ENCODE data around the gene MTCH1. TPM values are rescaled to one million over a fixed set of nuclear protein-coding genes. Genes with fewer than 3 reads are reported as not detected.

Gene MTCH1
- total and polyA plus RNA-seq, 9 donors = 104 to 140 (median 119) TPM

DNA sequence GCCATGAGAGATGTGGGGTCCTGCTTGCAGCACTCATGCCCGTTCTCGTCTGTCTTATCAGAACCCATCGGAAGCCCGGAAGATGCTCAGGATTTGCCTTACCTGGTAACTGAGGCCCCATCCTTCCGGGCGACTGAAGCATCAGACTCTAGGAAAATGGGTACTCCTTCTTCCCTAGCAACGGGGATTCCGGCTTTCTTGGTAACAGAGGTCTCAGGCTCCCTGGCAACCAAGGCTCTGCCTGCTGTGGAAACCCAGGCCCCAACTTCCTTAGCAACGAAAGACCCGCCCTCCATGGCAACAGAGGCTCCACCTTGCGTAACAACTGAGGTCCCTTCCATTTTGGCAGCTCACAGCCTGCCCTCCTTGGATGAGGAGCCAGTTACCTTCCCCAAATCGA is 23.1 kb downstream of the MTCH1 start:
- Histone ChIP-seq H3K27me3 (ENCODE audit: control insufficient read depth, insufficient read depth, low read length) (peaks cover 7% of the 10 kb centered on the region), H3K4me1 (ENCODE audit: control insufficient read depth, insufficient read depth, low read length) (peaks cover 21% of the 10 kb centered on the region), H3K36me3 (ENCODE audit: control insufficient read depth, insufficient read depth, low read length) (peaks cover 9% of the 10 kb centered on the region), H3K4me3 (ENCODE audit: low read length) (no peak overlapping the region), H3K9me3 (replicated peaks; ENCODE audit: control insufficient read depth, low read depth, low read length) (no peaks in the 10 kb centered on the region), H3K27ac (ENCODE audit: low read length) (no peak overlapping the region)
- peak; percentile 75 for DNase-seq
- WGBS (ENCODE audit: insufficient coverage) = 62% methylated on average over 12 of the region's 12 CpGs

GRCh38 chr6:36961441-36962435 is 24.3 kb downstream of the MTCH1 start:
- H3K36me3 ChIP-seq (ENCODE audit: control insufficient read depth, insufficient read depth, low read length) = peaks cover 2% of the 10 kb centered on the region
- H3K27me3 ChIP-seq (ENCODE audit: control insufficient read depth, insufficient read depth, low read length) = peaks cover 7% of the 10 kb centered on the region
- H3K27ac ChIP-seq (ENCODE audit: low read length) = no peak overlapping the region
- H3K9me3 ChIP-seq (replicated peaks; ENCODE audit: control insufficient read depth, low read depth, low read length) = no peaks in the 10 kb centered on the region
- WGBS (ENCODE audit: insufficient coverage) = 51% methylated on average over 23 of the region's 40 CpGs
- DNase-seq = no peak
- no peak overlapping the region for H3K4me3 ChIP-seq (ENCODE audit: low read length)
- peaks cover 22% of the 10 kb centered on the region for H3K4me1 ChIP-seq (ENCODE audit: control insufficient read depth, insufficient read depth, low read length)

- DNase-seq = no peak
- Histone ChIP-seq H3K27me3 (ENCODE audit: control insufficient read depth, insufficient read depth, low read length) (peaks cover 9% of the 10 kb centered on the region), H3K4me3 (ENCODE audit: low read length) (no peak overlapping the region), H3K27ac (ENCODE audit: low read length) (no peak overlapping the region), H3K4me1 (ENCODE audit: control insufficient read depth, insufficient read depth, low read length) (peaks cover 17% of the 10 kb centered on the region), H3K9me3 (replicated peaks; ENCODE audit: control insufficient read depth, low read depth, low read length) (no peaks in the 10 kb centered on the region), H3K36me3 (ENCODE audit: control insufficient read depth, insufficient read depth, low read length) (no peaks in the 10 kb centered on the region)
- WGBS (ENCODE audit: insufficient coverage) = 88% methylated on average over 6 of the region's 17 CpGs
These were observed 26.3 kb downstream of the MTCH1 start for GRCh38 chr6:36959555-36960250.

DNA sequence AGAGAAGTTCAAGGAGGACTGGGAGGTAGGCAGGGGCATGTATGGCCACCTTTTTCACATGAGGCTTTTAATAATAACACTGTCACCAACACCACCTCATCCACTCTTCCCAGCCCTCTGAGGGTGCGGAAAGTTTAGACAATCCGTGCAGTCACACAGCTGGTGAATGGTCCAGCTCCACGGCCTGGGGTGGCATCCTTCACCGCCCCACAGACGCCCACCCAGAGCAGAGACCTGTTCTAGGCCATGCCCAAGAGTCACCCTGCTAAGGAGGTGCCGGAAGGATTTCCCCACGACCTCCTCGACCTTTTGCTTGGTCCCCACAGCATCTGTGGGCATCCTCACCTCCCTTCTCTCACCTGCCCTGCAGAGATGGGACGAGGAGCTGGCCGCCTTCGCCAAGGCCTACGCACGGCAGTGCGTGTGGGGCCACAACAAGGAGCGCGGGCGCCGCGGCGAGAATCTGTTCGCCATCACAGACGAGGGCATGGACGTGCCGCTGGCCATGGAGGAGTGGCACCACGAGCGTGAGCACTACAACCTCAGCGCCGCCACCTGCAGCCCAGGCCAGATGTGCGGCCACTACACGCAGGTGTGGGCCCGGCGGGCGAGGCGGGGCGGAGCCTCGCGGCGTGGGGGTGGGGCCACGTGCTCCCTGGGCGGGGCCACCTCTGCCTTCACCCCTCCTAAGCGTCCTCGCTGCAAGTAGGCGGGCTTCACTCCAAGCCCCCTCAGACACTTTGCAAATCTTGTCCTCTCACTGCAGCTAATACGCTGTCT is 27.0 kb downstream of the MTCH1 start:
- no peak for DNase-seq
- Histone ChIP-seq H3K9me3 (replicated peaks; ENCODE audit: control insufficient read depth, low read depth, low read length) (no peaks in the 10 kb centered on the region), H3K27me3 (ENCODE audit: control insufficient read depth, insufficient read depth, low read length) (peaks cover 9% of the 10 kb centered on the region), H3K27ac (ENCODE audit: low read length) (no peak overlapping the region), H3K4me1 (ENCODE audit: control insufficient read depth, insufficient read depth, low read length) (peaks cover 10% of the 10 kb centered on the region), H3K36me3 (ENCODE audit: control insufficient read depth, insufficient read depth, low read length) (no peaks in the 10 kb centered on the region), H3K4me3 (ENCODE audit: low read length) (no peak overlapping the region)
- WGBS (ENCODE audit: insufficient coverage) = 80% methylated on average over 37 of the region's 44 CpGs

- Histone ChIP-seq H3K4me1 (ENCODE audit: control insufficient read depth, insufficient read depth, low read length) (peaks cover 5% of the 10 kb centered on the region), H3K27me3 (ENCODE audit: control insufficient read depth, insufficient read depth, low read length) (peaks cover 9% of the 10 kb centered on the region), H3K36me3 (ENCODE audit: control insufficient read depth, insufficient read depth, low read length) (no peaks in the 10 kb centered on the region), H3K4me3 (ENCODE audit: low read length) (no peak overlapping the region), H3K9me3 (replicated peaks; ENCODE audit: control insufficient read depth, low read depth, low read length) (no peaks in the 10 kb centered on the region), H3K27ac (ENCODE audit: low read length) (no peak overlapping the region)
- no peak for DNase-seq
- 62% methylated on average over 4 of the region's 9 CpGs for WGBS (ENCODE audit: insufficient coverage)
These were observed 28.2 kb downstream of the MTCH1 start for GRCh38 chr6:36957773-36958271.

DNA sequence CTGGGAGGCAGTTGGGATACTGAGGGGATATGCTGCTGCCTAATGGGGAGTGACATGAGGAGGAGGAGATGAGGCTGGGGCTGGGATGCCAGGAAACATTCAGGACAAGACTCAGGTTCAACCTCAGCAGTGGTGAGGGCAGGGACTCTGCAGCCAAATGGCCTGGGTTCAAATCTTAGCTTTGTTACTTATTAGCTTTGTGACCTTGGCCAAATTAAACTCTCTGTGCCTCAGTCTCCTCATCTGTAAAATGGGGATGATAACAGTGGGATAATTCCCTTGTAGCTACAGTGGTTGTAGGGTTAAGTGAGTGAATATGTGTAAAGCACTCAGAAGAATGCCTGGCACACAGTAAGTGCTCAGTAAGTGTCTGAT is 29.6 kb downstream of the MTCH1 start:
- no peak for DNase-seq
- Histone ChIP-seq H3K36me3 (ENCODE audit: control insufficient read depth, insufficient read depth, low read length) (no peaks in the 10 kb centered on the region), H3K9me3 (replicated peaks; ENCODE audit: control insufficient read depth, low read depth, low read length) (no peaks in the 10 kb centered on the region), H3K27me3 (ENCODE audit: control insufficient read depth, insufficient read depth, low read length) (peaks cover 2% of the 10 kb centered on the region), H3K27ac (ENCODE audit: low read length) (no peak overlapping the region), H3K4me1 (ENCODE audit: control insufficient read depth, insufficient read depth, low read length) (peaks cover 5% of the 10 kb centered on the region), H3K4me3 (ENCODE audit: low read length) (no peak overlapping the region)

DNA sequence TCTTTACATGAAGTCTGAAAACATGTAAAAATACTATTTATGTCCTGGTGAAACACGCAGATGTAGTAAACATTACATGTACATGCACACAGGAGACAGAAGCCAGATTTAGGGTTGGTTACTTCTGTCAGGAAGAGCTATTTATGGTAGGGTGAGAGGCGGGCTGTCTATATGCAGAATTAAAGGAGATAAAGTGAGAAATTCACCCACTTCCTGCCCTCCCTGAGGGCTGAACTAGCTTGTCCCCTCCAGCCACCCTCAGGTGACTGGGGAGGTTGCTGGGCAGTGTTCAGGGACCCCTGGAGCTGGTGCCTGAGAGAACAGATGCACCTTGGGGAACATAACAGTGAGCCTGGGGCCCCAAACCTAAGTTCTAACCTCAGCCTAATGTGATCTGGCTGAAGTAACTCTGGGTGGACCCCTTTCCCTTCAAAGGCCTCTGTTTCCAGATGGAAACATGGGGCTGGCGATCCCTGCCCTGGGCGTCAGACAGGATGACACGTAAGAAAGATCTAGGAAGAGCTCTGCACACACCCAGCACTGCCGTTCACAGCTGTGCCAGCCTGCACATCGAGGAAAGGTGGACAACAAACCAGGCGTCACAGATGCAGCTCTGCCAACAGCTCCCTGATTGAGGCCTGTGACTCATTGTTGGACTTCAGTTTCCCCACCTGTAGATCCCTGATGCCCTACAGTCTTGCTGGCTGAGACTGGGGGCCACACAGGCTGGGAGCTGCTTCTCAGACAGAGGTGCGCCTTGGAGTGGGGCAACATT is 30.1 kb downstream of the MTCH1 start:
- peaks cover 5% of the 10 kb centered on the region for H3K4me1 ChIP-seq (ENCODE audit: control insufficient read depth, insufficient read depth, low read length)
- peak; percentile 45 for DNase-seq
- no peak overlapping the region for H3K4me3 ChIP-seq (ENCODE audit: low read length)
- peaks cover 2% of the 10 kb centered on the region for H3K27me3 ChIP-seq (ENCODE audit: control insufficient read depth, insufficient read depth, low read length)
- H3K27ac ChIP-seq (ENCODE audit: low read length) = no peak overlapping the region
- H3K36me3 ChIP-seq (ENCODE audit: control insufficient read depth, insufficient read depth, low read length) = no peaks in the 10 kb centered on the region
- WGBS (ENCODE audit: insufficient coverage) = 42% methylated on average over 7 of the region's 9 CpGs
- H3K9me3 ChIP-seq (replicated peaks; ENCODE audit: control insufficient read depth, low read depth, low read length) = no peaks in the 10 kb centered on the region

DNA sequence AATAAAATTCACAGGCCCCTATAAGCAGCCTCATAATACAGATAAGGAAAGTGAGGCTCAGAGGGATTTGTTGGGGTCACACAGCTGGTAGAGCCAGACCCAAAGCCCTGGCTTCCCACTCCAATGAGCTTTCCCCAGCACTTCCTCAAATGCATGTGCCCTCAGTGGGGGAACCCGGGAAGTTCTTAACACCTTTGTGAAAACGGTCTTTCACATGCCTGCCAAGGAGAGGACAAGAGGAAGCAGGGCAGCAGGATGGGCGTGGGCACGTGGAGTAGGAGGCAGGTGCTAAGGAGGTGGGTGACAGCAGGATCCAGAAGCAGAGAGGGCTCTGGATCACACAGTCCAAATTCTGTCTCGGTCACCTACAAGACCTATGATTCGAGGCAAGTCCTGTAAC is 30.9 kb downstream of the MTCH1 start:
- H3K27ac ChIP-seq (ENCODE audit: low read length) = no peak overlapping the region
- peaks cover 5% of the 10 kb centered on the region for H3K4me1 ChIP-seq (ENCODE audit: control insufficient read depth, insufficient read depth, low read length)
- H3K9me3 ChIP-seq (replicated peaks; ENCODE audit: control insufficient read depth, low read depth, low read length) = no peaks in the 10 kb centered on the region
- H3K27me3 ChIP-seq (ENCODE audit: control insufficient read depth, insufficient read depth, low read length) = peaks cover 2% of the 10 kb centered on the region
- DNase-seq = no peak
- 33% methylated on average over 3 of the region's 6 CpGs for WGBS (ENCODE audit: insufficient coverage)
- H3K36me3 ChIP-seq (ENCODE audit: control insufficient read depth, insufficient read depth, low read length) = no peaks in the 10 kb centered on the region
- no peak overlapping the region for H3K4me3 ChIP-seq (ENCODE audit: low read length)

DNA sequence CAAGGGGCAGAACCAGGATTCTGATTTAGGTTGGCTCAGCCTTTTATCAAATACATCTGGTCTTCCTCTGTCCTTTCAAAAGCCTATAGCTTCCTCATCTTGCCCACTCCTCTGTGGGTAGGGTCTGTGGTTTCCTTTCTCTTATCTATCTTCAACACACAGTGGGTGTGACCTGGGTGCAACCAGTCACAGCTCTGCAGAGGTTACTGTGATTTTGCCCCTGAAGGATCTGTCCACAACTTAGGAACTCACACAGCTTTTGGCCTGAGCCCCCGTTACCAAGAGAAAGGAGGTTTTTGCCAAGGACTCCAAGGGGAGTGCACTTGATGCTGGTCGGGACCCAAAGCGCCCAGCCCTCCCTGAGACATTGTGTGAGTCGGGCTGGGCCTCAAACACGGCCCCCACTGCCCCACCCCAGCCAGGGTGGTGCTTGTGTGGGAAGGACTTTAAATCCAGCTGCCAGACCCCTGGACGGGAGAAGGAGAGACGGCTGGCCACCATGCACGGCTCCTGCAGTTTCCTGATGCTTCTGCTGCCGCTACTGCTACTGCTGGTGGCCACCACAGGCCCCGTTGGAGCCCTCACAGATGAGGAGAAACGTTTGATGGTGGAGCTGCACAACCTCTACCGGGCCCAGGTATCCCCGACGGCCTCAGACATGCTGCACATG is 31.6 kb downstream of the MTCH1 start, which contains the start of gene PI16:
Gene PI16, plus strand, starts transcription at position 477 of the 670 bp plus-strand sequence. Its CDS starts 23 bp downstream, at position 500.
- H3K4me1 ChIP-seq (ENCODE audit: control insufficient read depth, insufficient read depth, low read length) = peaks cover 5% of the 10 kb centered on the region
- no peak within 1 kb of the TSS for H3K4me3 ChIP-seq (ENCODE audit: low read length)
- H3K27ac ChIP-seq (ENCODE audit: low read length) = no peak within 1 kb of the TSS
- no peaks in the 10 kb centered on the region for H3K9me3 ChIP-seq (replicated peaks; ENCODE audit: control insufficient read depth, low read depth, low read length)
- 48% methylated on average over 7 of the region's 14 CpGs for WGBS (ENCODE audit: insufficient coverage)
- DNase-seq = peak; percentile 52
- no peaks in the 10 kb centered on the region for H3K36me3 ChIP-seq (ENCODE audit: control insufficient read depth, insufficient read depth, low read length)
- H3K27me3 ChIP-seq (ENCODE audit: control insufficient read depth, insufficient read depth, low read length) = peaks cover 2% of the 10 kb centered on the region

Measured in muscle of leg (tissue), 11 donors.